ENCODE measurements around the gene SPRED2. TPM values are rescaled to one million over a fixed set of nuclear protein-coding genes. Genes with fewer than 3 reads are reported as not detected.

The SPRED2 gene
- total RNA-seq, 1 donor from 2014 or later: 54.5 TPM

- DNase-seq: peak; percentile 51
- peaks cover 55% of the 10 kb centered on the region for H3K4me1 Mint-ChIP-seq (ENCODE audit: low read depth, unreplicated experiment)
- peak overlapping the region; percentile 91 for H3K27ac Mint-ChIP-seq (ENCODE audit: unreplicated experiment)
- peak overlapping the region; percentile 73 for H3K4me3 Mint-ChIP-seq (ENCODE audit: unreplicated experiment)
- no peaks in the 10 kb centered on the region for H3K36me3 Mint-ChIP-seq (ENCODE audit: unreplicated experiment)
- peaks cover 2% of the 10 kb centered on the region for H3K9me3 Mint-ChIP-seq (ENCODE audit: unreplicated experiment)
- no peaks in the 10 kb centered on the region for H3K27me3 Mint-ChIP-seq (ENCODE audit: unreplicated experiment)
- TF ChIP-seq CTCF (IDR thresholded peaks at IDR 0.05; ENCODE audit: partially characterized antibody, unreplicated experiment): no peak
Observed at GRCh38 chr2:65370387-65371073, 61.9 kb downstream of the SPRED2 start.

- H3K4me1 Mint-ChIP-seq (ENCODE audit: low read depth, unreplicated experiment): peaks cover 60% of the 10 kb centered on the region
- no peak for DNase-seq
- H3K4me3 Mint-ChIP-seq (ENCODE audit: unreplicated experiment): no peak overlapping the region
- H3K27me3 Mint-ChIP-seq (ENCODE audit: unreplicated experiment): no peaks in the 10 kb centered on the region
- H3K36me3 Mint-ChIP-seq (ENCODE audit: unreplicated experiment): no peaks in the 10 kb centered on the region
- H3K27ac Mint-ChIP-seq (ENCODE audit: unreplicated experiment): peak overlapping the region; percentile 91
- H3K9me3 Mint-ChIP-seq (ENCODE audit: unreplicated experiment): peaks cover 2% of the 10 kb centered on the region
- no peak for TF ChIP-seq CTCF (IDR thresholded peaks at IDR 0.05; ENCODE audit: partially characterized antibody, unreplicated experiment)
Observed at GRCh38 chr2:65369980-65370379, 62.4 kb downstream of the SPRED2 start.

GRCh38 chr2:65369574-65369973, 62.8 kb downstream of the SPRED2 start:
- Mint-ChIP-seq H3K9me3 (ENCODE audit: unreplicated experiment) (peaks cover 2% of the 10 kb centered on the region), H3K27ac (ENCODE audit: unreplicated experiment) (peak overlapping the region; percentile 35), H3K4me3 (ENCODE audit: unreplicated experiment) (no peak overlapping the region), H3K36me3 (ENCODE audit: unreplicated experiment) (no peaks in the 10 kb centered on the region), H3K4me1 (ENCODE audit: low read depth, unreplicated experiment) (peaks cover 61% of the 10 kb centered on the region), H3K27me3 (ENCODE audit: unreplicated experiment) (no peaks in the 10 kb centered on the region)
- DNase-seq: no peak
- no peak for TF ChIP-seq CTCF (IDR thresholded peaks at IDR 0.05; ENCODE audit: partially characterized antibody, unreplicated experiment)

- Mint-ChIP-seq H3K9me3 (ENCODE audit: unreplicated experiment) (peaks cover 2% of the 10 kb centered on the region), H3K4me3 (ENCODE audit: unreplicated experiment) (no peak overlapping the region), H3K27ac (ENCODE audit: unreplicated experiment) (no peak overlapping the region), H3K4me1 (ENCODE audit: low read depth, unreplicated experiment) (peaks cover 71% of the 10 kb centered on the region), H3K36me3 (ENCODE audit: unreplicated experiment) (no peaks in the 10 kb centered on the region), H3K27me3 (ENCODE audit: unreplicated experiment) (no peaks in the 10 kb centered on the region)
- no peak for DNase-seq
- no peak for TF ChIP-seq CTCF (IDR thresholded peaks at IDR 0.05; ENCODE audit: partially characterized antibody, unreplicated experiment)
Observed at GRCh38 chr2:65368468-65368867, 63.9 kb downstream of the SPRED2 start.

GRCh38 chr2:65367524-65367923, 64.9 kb downstream of the SPRED2 start:
- Mint-ChIP-seq H3K36me3 (ENCODE audit: unreplicated experiment) (no peaks in the 10 kb centered on the region), H3K9me3 (ENCODE audit: unreplicated experiment) (peaks cover 2% of the 10 kb centered on the region), H3K27me3 (ENCODE audit: unreplicated experiment) (no peaks in the 10 kb centered on the region), H3K4me1 (ENCODE audit: low read depth, unreplicated experiment) (peaks cover 70% of the 10 kb centered on the region), H3K4me3 (ENCODE audit: unreplicated experiment) (no peak overlapping the region), H3K27ac (ENCODE audit: unreplicated experiment) (peak overlapping the region; percentile 53)
- no peak for DNase-seq
- TF ChIP-seq CTCF (IDR thresholded peaks at IDR 0.05; ENCODE audit: partially characterized antibody, unreplicated experiment): no peak

Measured in glutamatergic neuron (in vitro differentiated cells).